NCI-H446 (cell line): ENCODE results near the gene FAM199X.

Experiments
- DNase-seq, 2 experiments: peaks; one replicate each; lab custom pipeline; 2025; lab: John Stamatoyannopoulos, UW

Gene FAM199X

DNA sequence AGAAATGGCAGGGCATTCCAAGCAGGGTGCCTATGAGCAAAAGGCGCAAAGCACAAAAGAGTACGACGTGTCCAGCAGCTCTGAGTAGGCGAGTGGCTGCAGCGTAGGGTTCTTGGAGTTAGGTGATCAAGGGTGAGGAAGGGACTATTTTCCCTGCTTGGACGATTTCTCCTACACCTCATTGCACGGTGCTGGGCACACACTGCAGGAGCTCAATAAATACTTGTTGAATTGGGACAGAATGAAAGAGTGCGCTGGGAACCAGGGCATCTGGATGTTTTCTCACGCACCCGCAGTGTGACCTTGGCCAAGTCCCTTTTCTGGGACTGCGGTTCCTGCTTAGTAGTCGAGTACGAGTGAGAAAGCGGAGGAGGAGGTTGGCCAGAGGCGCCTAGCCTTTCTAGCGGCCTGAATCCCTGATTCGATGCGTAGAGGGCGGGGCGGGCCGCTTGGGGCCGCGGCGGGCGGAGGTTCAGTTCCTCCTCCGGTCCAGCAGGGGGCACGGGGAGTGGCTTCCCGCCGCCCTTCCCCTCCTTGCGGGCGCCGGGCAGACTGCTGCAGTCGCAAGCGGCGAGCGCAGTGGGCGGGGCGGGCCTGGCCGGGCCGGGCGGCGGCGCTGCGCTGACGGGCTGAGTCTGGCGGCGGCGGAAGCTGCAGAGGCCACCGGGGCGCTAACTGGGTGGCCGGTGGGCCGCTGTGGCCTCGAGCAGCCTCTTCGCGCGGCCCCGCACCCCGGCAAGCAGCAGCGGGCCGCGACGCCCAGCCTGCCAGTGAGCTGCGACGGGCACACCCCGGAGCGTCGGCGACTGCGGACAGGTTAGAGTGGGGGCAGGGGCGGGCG lies at the start of gene FAM199X:
Gene FAM199X, plus strand, starts transcription at position 560 of the 841 bp plus-strand sequence. CDS start 333 bp downstream, outside the sequence.
- DNase-seq, result peak; percentile 22 to 87

DNA sequence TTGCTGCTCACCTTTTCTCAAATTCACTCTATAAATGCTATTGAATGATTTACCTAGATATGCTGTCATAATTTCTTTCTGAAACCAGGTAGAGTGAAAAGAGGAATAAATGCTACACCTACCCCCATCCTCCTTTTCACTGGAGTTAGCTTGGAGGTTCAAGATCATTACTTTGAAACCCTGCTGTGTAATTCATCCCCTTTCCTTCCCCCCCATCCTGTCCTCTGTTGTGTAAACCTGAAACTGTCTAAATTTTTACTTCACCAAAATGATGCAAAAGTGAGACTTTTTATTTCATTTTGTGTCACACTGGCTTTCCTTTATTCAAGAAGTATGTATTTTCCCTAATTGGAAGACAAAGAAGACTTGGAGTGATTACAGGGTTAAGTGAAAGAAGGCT lies 48.5 kb upstream of the FAM199X start:
- DNase-seq, result no peak

DNA sequence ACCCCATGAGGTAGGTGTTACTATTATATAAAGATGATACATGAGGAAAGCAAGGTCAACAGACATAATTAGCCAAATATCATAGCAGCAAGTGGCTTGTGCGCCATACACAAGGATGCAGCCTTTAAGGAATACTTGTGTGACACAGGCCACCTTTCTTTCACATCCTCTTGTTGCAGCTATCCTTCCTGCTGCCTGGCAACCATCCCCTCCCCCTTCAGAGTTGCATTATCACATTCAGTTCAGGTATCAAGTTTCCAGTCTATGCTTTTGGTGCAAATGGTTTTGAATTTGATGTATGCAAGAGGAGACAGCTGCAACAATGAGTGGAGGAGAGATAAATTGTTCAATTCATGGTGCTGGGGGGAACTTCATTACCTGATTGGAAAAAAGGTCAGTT lies 47.5 kb upstream of the FAM199X start:
- DNase-seq, result no peak

DNA sequence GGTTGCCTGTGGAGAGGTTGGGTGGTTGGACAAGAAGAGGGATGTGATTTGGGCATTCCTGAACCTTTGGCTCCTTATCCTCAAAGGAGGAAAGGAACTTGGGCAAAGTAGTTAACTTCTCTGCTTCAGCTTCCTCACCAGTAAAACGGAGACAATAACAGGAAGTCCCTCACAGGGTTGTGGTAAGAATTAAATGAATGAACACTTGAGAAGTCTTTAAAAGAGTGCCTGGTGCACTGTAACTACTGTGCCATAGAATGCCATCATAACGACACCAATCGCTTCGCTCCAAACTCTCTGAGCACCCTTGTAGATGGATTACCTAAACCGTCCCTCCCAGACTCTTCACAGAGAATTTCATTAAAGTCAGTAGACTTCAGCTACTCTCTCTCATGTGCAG lies 43.4 kb upstream of the FAM199X start:
- DNase-seq, result no peak

DNA sequence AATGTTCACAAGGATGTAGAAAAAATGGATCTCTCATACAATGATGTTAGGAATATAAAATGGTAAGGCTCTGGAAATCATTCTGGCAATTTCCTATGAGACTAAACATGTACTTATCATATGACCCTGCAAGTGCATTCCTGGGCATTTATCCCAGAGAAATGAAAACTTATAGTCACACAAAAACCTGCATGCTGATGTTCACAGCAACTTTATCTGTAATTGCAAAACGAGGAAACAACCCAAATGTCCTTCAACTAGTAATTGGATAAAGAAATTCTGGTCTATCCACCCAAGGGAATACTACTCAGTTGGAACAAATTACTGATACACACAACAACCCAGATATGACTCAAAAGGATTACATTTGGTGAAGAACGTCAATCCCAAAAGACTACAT lies 39.4 kb upstream of the FAM199X start:
- no peak for DNase-seq

DNA sequence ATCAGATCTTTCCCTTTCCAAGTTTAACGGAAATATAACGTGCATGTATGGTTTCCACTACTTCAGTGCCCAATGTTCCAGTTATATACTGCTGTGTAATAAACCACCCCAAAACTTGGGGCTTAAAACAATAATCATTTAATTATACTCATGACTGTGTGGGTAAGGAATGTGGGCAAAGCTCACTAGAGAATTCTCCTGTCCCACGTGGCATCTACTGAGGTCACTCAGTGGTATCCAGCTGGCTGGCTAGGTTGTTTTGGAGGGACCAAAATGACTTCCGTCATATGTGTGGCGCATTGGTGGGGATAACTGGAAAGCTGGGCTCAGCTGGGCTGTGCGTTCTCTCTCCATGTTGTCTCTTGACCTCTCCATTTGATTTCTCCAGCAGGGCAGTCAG lies 35.4 kb upstream of the FAM199X start:
- DNase-seq, result no peak

DNA sequence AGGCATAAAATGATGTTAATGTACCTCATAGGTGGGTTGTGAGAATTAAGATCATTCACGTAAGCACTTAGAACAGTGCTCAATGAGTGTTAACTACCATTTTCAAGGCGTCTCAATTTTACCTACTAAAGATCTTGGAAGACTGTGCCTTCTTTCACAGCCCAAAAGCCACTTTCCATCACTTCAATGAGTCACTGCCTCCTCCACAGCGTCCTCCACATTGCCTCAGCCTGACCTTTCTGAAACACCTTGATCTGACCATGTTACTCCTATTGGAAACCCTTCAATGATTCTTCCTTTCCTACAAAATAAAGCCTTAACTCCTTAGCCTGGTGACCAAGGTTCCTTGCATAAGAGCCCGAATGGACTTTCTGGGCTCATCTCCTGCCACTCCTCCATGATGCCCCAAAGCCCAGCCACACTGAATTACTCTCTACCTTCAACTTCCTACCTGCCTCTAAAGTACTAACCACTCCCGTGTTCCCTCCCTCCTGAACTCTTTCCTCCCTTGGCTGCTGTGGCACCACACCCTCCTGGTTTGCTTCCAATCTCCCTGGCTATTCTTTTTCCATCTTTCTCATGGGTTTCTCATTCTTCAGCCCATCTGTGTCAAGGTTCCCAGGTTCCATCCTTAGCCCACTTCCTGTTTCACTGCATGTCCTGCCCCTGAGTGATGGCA lies 31.5 kb upstream of the FAM199X start:
- no peak for DNase-seq

DNA sequence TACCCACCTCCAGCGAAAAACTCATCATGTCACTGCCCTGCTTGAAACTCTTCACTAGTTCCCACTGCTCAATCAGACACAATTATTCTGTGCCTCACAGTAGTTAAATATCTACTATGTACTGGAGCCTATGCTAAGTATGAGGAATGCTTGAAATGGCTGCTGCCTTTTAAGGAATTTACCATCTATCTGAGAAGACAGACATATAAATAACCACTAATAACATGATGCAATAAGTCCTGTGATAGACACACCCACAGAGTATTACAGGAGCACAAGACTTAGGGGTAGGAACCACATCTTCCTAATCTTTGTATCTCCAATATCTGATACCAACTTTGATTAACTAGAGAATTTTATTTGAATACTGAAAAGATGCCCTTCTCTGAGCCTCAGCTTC lies 30.6 kb upstream of the FAM199X start:
- no peak for DNase-seq

DNA sequence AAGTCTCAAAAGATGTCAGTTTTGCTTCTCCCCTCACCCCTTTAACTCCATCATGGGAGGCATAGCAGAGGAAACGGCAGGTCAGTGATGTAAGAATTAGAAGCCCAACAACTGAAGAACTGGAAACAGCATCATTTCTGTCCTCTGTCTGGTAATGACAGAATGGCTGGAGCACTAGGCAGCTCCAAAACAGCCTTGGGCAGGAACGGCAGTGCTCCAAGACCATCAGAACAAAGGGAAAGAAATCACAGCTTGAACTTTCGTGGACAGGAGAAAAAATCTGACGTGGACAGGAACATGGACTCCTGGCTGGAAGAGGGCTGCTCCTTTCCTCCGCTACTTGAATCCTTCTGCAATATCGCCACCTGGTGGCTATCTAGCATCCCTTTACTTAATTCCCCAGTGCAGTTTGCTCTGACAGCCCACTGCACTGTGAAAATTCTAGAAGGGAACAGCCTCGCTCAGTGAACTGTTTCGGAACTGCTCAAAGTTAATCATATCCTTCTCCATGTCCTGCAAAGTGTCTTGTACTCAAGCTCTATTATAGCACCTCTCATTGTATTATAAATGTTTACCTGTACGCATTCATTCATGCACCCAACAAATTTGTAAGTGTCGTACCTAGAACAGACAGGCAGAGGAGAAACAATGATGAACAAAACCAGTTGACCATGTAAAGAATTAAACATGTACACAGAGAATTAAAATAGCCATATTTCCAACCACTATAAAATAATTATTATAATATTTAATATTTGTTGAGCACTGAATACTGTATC lies 29.8 kb upstream of the FAM199X start:
- DNase-seq, result peak; percentile 60 to 85

DNA sequence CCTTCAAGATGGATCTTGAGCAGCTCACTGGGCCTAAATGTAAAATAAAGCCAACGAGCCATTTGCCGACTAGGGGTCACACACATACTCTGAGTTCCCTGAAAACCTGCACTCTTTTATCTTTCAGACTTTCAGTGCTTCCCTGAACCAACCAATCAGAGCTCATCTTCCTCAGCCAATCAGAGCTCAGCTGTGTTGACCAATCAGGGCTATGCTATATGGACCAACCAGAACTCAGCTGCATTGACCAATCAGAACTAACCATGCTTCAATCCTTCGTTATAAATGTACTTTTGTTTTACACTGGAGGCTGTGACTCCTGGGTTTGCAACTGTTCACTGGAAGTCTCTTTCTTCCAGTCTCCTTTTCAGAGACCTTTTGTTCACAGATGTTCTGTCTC lies 28.8 kb upstream of the FAM199X start:
- DNase-seq, result peak; percentile 1 to 22

DNA sequence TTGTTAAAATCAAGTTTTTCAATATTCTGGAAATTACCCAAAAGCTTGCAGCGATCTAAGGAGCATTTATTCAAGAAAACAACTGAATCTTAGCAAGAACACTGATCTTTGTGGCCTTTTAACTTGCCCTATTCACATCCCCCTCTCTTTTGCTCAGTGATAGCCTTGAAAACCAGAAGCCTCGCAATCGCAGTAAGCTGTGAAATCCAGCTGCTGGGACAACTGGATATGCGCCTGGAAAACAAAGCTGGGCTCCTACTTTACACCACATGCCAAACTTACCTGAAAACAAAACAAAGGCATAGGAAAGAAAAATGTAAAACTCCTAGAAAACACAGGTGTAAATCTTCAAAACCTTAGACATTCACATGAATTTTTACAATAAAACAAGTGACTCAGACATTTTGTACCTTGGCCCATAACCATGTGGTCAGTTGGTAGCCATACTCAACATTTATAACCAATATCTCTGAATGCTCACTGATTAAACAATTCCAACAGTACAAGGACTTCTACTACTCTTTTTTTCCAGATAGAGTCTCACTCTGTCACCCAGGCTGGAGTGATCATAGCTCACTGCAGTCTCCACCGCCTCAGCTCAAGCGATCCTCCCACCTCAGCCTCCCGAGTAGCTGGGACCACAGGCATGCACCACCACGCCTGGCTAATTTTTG lies 25.0 kb upstream of the FAM199X start:
- no peak for DNase-seq

DNA sequence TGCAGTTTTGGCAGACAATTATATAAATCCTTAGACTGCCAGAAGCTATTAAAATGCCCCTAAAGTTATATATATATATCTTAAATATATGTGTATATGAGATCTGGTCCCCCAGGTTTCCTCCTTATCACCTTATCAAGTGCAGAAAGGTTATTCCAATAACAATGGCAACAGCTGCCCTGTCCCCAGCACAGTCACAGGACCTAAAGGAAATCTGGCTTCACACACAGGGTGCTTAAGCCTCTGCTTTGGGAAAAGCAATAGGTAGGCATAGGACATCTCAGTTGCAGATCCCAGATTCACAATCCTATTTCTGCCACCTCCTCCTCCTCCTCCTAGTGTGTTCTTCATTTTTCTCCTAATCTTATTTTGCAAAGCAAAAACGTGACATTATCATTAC lies 15.2 kb upstream of the FAM199X start:
- DNase-seq, result no peak

DNA sequence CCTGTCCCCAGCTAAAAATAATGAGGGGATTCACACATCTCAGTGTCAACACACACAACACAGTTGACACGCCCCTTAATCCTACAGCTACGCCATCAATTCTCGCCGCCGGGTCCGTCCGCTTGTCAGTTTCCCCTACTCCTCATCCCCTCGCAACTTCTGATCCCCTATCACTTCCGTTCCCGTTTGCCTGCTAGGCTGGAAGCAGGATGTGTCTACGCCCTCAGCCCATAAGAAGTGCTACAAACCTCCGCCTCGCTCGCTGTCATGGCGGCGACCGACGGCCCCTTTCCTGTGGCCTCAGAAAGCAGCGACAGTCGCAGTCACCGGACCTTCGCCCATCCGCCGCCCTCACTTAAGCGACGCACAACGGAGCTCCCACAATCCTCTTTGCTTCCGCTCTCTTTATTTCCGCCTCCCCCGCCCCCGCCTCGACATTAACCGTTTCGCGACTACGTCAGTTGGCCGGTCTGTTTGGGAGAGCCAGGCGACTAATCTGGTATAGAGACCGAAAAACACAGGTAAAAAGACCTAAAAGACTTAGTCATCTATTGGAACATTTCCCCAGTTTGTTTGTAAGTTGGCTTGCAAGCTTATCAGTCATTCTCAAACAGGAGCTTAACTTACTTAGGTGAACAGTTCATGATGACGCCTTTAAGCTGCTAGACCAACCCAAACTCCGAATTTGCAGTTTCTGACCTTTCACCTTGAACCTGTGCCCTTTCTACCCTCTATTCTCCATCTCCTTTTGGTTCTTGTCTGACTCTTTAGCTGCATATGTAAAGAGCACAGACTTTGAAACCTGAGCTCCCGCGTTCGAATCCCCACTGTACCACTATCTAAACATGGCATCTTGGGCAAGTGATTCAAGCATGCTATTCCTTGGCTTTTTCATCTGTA lies 9.4 kb upstream of the FAM199X start, which contains the start of gene SLC25A53:
Gene SLC25A53, minus strand, starts transcription at position 380 of the 900 bp plus-strand sequence. CDS start 51,752 bp downstream, outside the sequence.
- DNase-seq, result peak; percentile 56 to 88

DNA sequence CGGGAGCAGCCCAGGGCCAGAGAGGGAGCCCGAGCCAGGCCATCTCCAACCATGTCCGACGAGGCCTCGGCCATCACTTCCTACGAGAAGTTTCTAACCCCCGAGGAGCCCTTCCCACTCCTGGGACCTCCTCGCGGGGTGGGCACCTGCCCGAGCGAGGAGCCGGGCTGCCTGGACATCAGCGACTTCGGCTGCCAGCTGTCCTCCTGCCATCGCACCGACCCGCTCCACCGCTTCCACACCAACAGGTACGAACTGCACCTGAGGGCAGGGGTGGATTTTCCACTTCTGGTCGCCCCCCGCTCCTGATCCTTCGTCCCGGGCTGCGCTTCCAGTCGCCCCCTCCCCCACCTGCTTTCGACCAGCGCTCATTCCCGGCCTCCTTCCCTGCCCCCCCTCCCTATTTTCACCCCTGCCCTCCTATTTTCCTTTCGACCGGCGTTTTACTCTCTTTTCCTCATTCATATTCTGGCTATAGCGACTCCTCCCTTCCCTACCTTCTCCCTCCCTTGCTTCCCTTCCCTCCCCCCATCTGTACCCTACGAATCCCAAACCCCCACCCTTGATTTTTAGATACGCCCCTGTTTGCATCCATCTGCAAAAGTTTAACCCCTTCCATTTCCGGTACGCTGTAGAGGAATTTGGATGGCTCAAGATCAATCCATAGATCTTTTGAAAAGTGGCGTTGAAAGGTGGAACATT lies 633 bp downstream of the FAM199X start:
- DNase-seq, result no peak

DNA sequence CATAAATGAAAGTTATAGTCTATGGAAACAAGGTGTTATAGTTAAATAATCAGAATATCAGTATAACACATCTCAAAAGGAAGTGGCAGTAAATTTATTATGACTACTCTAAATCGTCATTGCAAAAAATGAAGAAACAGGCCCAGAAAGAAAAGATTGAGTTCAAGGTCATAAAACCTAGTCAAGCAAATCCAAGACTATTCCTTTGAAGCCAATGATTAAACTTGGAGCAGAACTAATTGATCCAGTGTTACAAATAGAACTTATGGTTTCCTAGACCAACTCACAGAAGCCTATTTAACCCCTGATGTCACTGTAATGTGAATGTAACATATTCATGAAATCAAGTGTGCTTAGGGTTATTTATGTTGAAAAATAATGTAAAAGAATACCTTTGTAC lies 1.9 kb downstream of the FAM199X start:
- no peak for DNase-seq

DNA sequence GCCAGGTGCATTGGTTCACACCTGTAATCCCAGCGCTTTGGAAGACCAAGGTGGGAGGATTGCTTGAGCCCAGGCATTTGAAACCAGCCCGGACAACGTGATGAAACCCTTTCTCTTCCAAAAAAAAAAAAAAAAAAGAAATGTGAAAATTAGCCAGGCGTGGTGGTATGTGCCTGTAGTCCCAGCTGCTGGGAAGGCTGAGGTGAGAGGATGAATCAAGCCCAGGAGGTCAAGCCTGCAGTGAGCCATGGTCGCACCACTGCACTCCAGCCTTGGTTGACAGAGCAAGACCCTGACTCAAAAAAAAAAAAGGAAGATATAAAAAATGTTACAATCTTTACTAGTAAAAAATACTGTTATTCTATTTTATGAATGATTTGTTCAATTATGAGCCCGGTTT lies 5.9 kb downstream of the FAM199X start:
- no peak for DNase-seq

DNA sequence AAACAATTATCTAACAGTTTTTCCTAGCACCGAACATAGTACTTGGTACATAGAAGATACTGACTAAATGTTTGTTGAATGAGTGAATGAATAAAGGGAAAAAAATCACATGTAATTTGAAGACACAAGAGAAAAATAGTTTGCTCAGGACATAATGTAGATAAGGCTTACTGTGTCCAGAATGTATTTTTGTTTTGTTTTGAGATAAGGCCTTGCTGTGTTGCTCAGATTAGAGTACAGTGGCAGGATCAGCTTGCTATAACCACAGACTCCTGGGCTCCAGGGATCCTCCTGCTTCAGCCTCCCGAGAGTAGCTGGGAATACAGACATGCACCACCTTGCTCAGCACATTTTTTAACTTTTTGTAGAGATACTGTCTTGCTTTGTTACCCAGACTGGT lies 6.5 kb downstream of the FAM199X start:
- no peak for DNase-seq

DNA sequence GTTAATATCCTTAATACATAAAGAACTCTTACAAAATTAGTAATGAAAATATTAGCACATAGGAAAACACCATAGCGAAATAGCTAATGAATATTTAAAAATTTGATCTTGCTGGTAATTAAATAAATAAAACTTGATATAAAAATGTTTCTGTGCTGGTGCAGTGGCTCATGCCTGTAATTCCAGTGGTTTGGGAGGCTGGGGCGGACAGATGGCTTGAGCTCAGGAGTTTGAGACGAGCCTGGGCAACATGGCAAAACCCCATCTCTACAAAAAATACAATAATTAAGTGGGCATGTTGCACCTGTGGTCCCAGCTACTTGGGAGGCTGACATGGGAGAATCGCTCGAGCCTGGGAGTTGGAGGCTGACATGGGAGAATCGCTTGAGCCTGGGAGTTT lies 7.6 kb downstream of the FAM199X start:
- DNase-seq, result no peak

DNA sequence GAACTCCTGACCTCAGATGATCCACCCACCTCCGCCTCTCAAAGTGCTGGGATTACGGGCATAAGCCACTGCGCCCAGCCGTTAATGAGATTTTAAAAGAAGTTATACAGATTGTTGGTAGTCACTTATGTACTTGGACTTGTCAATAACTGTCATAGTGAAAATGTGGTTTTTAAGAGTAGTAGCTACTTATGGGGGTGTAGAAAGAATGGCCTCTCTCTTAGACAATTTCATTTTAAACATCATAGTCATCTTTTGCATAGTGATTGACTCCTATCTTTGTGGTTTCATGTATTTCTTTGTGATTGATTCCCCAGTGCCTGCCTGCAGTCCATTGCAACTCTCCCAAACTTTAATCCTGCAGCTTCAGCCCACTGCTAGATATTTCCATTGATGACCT lies 17.4 kb downstream of the FAM199X start:
- no peak for DNase-seq

DNA sequence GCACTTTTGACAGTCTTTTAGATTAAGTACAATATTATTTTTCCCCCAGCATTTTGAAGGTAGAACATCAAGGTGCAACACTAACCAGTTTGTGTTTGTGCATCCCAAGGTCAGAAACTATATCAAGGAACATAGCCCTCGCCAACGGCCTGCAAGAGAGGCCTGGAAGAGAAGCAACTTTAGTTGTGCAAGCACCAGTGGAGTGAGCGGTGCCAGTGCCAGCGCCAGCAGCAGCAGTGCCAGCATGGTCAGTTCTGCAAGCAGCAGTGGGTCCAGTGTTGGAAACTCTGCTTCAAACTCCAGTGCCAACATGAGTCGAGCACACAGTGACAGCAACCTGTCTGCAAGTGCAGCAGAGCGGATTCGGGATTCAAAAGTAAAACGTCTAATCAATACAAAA lies 21.7 kb downstream of the FAM199X start:
- no peak for DNase-seq
